GM12892 (cell line): Measurements from ENCODE around the gene ME2.

ENCODE experiments used
- POLR2A ChIP-seq: IDR thresholded peaks from 2 replicates; pipeline ENCODE4 v1.6.1; 2011; ENCODE audit warnings: low read depth, low read length, control low read depth
- POLR2AphosphoS5 ChIP-seq: IDR thresholded peaks from 2 replicates; pipeline ENCODE4 v1.6.1; 2011; ENCODE audit warnings: low read depth, low read length, control low read depth

- TF ChIP-seq POLR2A: no peak
- TF ChIP-seq POLR2AphosphoS5: no peak
Measured at GRCh38 chr18:50982086-50982801, 103.3 kb downstream of the ME2 start.
